ENCODE data around the gene LRFN5.
"Not testable (repeated sequence)": the region's sequence is repeated elsewhere in the genome, so short reads cannot be mapped to it uniquely, and the experiment has no call there.

LRFN5 gene

GRCh38 chr14:41606532-41607303 is at the start of gene LRFN5:
Gene LRFN5 (plus strand): TSS chr14:41606876.
- H3K4me3 ChIP-seq (ENCODE audit: low read length): peak within 1 kb of the TSS; percentile 59
- DNase-seq (ENCODE audit: low read depth): no peak
- TF ChIP-seq CTCF (conservative IDR thresholded peaks at IDR 0.05; ENCODE audit: low read depth, low read length): no peak

- no peak for TF ChIP-seq CTCF (conservative IDR thresholded peaks at IDR 0.05; ENCODE audit: low read depth, low read length)
- no peak overlapping the region for H3K4me3 ChIP-seq (ENCODE audit: low read length)
Measured at GRCh38 chr14:41558490-41558889, 48.2 kb upstream of the LRFN5 start.

GRCh38 chr14:41566864-41567263 is 39.8 kb upstream of the LRFN5 start:
- DNase-seq (ENCODE audit: low read depth); H3K4me3 ChIP-seq (ENCODE audit: low read length): not testable (repeated sequence)

More at GRCh38 chr14:41558490-41558889, 48.2 kb upstream of the LRFN5 start:
- no peak for DNase-seq (ENCODE audit: low read depth)

- DNase-seq (ENCODE audit: low read depth): no peak
- H3K4me3 ChIP-seq (ENCODE audit: low read length): no peak overlapping the region
- no peak for TF ChIP-seq CTCF (conservative IDR thresholded peaks at IDR 0.05; ENCODE audit: low read depth, low read length)
Measured at GRCh38 chr14:41568979-41569378, 37.7 kb upstream of the LRFN5 start.

GRCh38 chr14:41570415-41571155 is 36.1 kb upstream of the LRFN5 start:
- H3K4me3 ChIP-seq (ENCODE audit: low read length): no peak overlapping the region
- DNase-seq (ENCODE audit: low read depth): no peak
- no peak for TF ChIP-seq CTCF (conservative IDR thresholded peaks at IDR 0.05; ENCODE audit: low read depth, low read length)

GRCh38 chr14:41586237-41586636 is 20.4 kb upstream of the LRFN5 start:
- DNase-seq (ENCODE audit: low read depth): no peak
- H3K4me3 ChIP-seq (ENCODE audit: low read length): no peak overlapping the region
- TF ChIP-seq CTCF (conservative IDR thresholded peaks at IDR 0.05; ENCODE audit: low read depth, low read length): no peak

GRCh38 chr14:41597647-41598046 is 9.0 kb upstream of the LRFN5 start:
- DNase-seq (ENCODE audit: low read depth): no peak
- no peak overlapping the region for H3K4me3 ChIP-seq (ENCODE audit: low read length)

GRCh38 chr14:41599805-41600385 is 6.8 kb upstream of the LRFN5 start:
- not testable (repeated sequence) for DNase-seq (ENCODE audit: low read depth); H3K4me3 ChIP-seq (ENCODE audit: low read length)

More at GRCh38 chr14:41597647-41598046, 9.0 kb upstream of the LRFN5 start:
- no peak for TF ChIP-seq CTCF (conservative IDR thresholded peaks at IDR 0.05; ENCODE audit: low read depth, low read length)

All from retinal pigment epithelial cell (primary cell).